CD4-positive, alpha-beta T cell treated with Interleukin-15 for 1 hour (primary cell): ENCODE data around the gene PPARG.

Experiments
- DNase-seq: peaks from one replicate; pipeline ENCODE4 v3.0.0-alpha.2; 2020

Gene PPARG

DNA sequence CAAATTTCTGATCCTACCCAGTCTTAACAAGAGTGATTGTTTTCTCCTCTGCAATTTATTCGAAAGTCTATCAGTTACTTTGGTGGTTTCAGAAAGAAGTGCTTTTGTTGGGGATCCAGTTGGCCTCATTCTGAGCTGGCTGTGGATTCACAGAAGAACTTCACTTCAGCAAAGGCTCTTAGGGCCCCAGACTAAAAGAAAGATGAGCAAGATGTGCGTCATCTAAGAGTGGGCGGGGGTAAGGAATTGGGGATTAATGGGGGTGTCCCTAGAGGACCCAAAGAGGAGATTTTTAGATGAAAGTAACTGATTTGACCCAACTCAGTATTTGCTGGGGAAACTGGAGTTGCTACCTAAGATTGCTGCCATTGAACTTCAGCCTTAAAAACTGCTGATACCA is 131.5 kb downstream of the PPARG start:
- DNase-seq = no peak

GRCh38 chr3:12421132-12421531 is 132.3 kb downstream of the PPARG start:
- DNase-seq = no peak

DNA sequence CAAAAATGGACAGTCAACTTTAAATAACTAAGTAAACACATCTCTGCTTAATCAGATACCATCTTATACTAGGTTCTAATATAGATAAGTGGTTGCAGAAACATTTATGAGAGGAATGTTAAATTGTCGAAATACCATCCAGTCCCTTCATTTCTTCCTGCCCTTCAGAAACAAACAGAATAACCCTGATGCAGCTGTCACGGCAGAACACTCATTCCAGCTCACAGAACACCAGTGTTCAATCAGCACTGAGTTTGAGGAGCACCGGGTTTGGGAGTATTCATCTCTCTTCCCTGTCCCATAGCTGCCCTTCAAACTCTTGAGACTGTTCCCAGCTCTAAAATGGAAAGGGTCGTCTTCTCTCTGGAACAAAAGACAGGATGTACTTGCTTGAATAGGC is 134.3 kb downstream of the PPARG start:
- DNase-seq = no peak

DNA sequence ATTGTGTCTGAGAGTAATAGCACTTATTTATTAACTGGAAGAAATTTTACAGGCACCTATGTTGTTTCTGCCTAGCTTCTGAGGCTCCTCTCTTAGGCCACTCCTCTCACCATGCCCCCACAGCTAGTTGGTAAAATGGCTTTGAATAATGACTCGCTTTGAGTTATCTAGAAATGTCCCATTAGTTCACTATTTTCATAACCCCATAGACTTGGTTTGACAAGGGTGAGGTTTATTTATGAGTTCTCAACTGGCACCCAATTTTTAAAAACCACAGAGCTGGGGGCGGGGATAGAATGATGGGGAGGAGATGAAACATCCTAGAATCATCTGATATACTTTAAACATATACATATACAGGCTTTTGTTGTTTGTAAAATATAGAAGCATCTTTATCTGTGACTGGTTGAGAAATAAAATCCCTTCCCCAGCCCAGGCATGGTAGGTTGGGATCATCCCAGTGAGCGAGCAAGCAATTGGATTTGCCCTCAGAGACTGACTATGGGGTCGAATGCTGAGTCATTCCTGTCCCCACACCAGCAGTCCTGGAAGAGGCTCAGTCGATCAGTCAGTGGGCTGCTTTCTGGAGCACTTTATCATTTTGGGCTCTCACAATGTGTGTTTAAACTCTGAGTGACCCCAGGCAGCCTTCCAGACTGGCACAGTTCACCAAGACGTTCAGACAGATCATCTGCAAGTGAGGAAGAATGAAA is 135.2 kb downstream of the PPARG start:
- no peak for DNase-seq

- DNase-seq = no peak
Measured at GRCh38 chr3:12424635-12425319, 135.9 kb downstream of the PPARG start.

DNA sequence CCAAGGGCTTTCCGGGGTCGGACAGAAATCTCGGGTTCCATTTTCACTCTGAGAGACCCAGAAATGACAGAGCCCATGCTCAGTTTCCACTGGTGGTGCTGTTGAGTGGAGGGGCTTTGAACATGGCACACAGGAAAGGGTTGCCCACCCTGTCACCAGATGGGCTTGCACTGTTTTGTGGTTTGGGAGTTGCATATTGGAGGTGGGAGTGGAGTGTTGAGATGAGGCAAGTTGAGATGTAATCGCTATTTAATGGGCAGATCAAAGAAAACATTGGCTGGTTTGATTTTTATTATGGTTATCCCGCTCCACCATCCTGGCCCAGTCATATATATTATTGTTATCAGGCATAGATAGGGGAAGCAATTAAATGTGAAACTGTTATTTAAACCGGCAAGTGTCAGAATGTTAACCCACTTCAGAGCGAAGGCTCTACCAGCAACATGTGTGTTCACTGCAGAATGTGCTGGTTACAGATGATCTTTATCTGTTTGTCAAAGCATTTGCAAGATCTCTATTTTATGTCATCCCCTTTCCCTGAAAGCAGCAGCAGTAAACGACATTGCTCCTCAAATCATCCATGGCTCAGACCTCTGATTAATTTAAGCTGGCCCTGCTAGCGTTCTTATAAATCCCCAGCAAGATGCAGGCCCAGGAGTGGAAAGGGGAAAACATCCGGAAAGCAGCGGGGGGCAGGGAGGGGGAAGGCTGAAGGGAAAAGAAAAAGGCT is 137.1 kb downstream of the PPARG start:
- DNase-seq = no peak

DNA sequence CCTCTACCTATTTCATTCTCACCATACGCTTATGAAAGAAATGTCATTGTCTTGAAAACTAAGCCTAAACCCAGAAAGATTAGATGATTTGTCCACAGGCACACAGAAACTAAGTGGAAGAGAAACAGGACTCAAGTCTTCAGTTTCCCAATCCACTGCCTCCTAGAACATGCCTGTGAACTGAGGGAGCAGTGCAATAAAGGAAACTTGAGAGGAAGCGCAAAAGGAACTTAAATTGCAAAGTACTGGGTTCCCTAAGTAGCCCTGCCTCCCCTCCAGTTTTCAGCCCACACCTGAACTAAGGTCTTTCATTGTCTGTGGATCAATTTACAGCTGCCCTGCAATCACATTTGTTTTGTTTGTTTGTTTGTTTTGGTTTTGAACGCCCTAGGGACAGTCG is 138.7 kb downstream of the PPARG start:
- no peak for DNase-seq

- no peak for DNase-seq
Measured at GRCh38 chr3:12428126-12428525, 139.3 kb downstream of the PPARG start.

GRCh38 chr3:12430086-12430485 is 141.2 kb downstream of the PPARG start:
- no peak for DNase-seq

- no peak for DNase-seq
Measured at GRCh38 chr3:12433823-12434222, 145.0 kb downstream of the PPARG start.

- no peak for DNase-seq
Measured at GRCh38 chr3:12436514-12437220, 147.8 kb downstream of the PPARG start.

DNA sequence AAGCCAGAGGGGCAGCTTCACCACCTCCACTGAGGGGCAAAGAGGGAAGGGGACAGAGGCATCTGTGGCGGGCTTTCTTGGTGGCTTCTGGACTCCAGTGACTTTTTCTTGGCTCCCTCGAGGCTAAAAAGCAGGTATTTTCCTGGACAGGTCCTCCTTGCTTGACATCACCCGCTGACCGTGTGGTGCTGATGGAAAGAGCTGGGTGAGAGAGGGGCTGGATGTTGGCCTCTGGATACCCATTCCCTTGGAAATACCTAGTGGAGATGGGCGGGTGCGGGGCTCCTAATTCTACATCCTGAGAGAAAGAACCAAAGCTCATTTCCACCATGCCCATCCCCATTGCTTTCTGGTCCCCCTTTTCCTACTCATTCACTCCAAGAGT is 148.3 kb downstream of the PPARG start:
- no peak for DNase-seq

GRCh38 chr3:12437861-12438260 is 149.0 kb downstream of the PPARG start:
- no peak for DNase-seq

DNA sequence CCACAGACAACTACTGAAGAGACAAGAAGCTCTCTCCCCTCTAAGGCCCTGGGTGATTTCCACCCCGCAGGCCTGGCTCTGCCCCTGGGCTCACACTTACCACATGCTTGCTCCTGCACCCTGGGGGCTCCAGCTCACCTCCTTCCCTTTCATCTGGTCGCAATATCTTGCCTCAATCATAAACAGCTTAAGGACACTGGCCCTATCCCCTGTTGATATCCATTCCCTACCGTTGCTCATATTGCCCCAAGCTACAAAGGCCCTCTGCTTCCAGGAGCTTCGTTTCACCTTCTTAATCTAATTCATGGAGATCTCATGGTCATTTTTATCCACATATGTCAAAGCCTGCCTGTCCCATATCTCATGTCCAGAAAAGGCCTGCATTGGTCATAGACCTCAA is 149.4 kb downstream of the PPARG start:
- no peak for DNase-seq

DNA sequence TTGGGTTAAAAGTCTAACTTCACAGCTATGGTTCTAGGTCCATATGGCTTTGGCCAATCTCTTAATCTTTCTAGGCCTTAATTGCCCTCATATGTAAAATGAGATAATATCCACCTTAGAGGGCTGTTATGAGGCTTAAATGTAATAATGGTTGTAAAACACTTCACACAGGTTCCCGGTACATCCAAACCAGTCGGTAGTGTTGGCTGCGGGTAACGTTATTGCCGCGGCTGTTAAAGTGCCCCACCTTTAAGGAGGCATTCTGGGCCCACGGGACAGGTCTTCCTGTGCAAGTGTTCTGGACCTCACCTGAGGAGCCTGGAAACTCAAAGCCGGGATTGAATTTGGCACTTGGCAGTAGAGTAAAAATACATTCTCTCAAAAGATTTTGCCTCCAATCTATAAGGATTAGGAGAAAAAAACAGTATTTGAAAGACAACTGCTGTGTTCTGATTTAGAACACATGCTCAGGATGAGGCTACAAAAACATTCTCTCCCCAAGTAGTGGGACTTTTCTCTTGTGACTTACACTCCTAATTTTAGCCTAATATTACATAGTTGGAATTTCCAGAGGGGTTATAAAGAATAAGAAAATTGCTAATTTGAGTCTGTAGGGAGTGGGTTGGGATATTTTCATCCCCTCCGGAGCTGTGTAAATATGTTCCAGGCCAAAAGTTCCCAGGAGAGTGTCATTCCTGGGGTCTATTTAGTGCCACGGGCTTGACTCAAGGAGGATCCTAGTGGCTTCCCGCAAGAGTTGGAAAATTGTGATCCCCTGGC is 150.5 kb downstream of the PPARG start:
- DNase-seq = no peak

DNA sequence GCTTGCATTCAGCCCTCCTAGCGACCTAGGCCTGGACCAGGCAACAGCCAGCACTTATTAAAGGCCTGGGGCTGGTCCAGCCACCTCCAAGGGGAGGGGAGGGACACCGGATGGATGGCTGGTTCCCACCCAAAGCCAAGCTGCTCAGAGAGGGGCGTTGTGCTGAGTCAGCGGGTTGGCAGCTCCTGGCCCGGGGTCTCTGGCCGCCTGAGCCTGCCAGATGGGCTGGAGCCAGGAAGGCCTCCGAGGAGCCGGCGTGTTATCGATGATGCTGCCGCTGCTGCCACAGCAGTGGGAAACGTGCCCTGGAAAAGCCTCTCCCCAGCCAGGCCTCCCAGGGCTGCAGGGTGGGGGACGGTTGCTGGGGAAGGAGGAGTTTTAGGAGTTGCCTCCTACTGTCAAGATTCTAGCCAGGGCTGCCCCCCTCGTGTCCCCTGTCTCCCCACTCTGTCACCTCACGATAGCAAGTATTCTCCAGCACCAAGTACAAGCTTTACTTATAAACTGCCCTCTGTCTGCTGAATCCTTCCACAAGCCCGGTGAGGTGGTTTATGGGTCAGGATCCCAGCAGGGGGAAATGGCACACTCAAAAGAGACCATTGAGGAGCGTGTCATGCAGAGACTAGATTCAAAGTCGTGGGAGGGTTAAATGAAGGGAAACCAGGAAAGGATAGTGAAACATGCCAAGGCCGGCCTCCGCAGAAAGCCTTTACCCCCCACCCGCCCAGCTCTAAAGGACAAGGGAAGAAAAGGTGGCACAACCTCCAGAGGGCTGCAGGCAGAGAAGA is 152.3 kb downstream of the PPARG start:
- no peak for DNase-seq

DNA sequence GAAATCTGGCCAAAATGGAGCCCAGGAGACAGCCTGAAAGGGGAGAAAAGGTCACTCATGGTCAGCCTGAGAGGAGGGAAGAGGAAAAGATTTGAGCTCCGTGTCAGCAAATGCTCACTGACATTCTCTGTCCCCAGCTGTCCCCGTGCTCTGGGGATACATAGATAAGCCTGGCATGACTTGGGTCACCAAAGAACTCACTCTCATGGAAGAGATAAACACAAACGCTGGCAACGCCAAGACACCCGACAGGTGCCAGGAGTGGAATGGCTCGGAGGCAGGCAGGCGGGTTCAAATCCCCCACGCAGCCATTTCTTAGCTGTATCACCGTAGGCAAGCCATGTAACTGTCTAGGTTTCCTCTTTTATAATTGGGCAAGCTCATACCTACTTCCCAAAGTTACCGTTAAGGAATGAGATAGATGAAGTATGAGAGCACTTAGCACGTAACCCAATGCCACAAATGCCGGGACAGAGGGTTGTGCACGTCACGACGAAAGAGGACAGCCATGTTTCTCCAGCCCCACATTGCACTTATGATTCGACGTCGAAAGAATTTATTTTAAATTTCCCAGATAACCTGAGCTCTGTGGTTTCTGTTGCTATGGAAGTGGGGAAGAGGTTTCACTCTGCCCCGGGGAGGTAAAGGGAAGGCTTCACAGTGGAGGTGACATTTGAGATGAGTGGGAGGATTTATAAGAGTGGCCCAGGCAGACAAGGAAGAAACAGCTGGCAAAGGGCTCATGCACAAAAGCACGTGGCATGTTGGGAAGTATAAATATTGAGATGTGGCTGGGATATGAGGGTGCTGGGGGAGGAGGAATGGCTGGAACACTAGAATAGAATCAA is 154.0 kb downstream of the PPARG start:
- no peak for DNase-seq

DNA sequence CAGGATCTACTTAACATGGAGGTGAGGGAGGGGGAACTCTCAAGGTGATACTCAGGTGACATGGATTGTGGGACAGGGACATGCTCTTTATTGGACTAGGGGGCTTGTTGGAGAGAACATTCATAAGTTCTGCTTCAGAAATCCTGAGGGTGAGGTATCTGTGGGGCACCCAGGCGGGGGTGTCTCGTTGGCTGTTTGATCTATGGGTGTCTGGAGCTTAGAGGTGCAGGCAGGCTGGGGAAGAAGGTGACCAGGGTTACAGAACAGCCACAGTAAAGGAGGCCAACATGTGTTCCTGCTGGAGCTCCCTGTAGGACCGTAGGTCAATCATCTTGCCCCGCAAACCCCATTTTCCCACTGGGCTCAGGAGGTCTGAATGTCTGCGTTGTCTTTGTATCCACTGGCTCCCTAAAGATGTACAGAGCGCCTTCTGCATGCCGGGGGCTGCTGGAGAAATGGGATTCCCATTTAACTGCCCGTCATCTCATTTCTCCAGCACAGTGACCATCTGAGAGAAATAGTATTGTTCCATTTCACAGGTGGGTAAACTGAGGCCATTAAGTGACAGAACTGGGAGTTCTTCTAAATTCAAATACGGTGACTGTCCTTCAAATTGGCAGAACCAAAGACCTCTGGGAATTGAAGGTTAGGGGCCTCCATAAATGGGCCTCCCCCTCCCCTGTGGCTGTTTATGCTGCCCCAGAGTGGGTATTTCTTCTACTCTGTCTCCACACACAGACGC is 155.1 kb downstream of the PPARG start:
- DNase-seq = no peak

- DNase-seq = no peak
Measured at GRCh38 chr3:12444582-12445471, 156.0 kb downstream of the PPARG start.
